ENCODE measurements around the gene USP48.

- TF ChIP-seq CTCF (IDR thresholded peaks at IDR 0.05; ENCODE audit: low read length) (0 out of 2 replicates have a peak, but pooled peaks have one; percentile 9), EZH2 (optimal IDR thresholded peaks at IDR 0.05; ENCODE audit: low read depth, low read length) (no peak)
Measured at GRCh38 chr1:21782349-21782867, 541 bp downstream of the USP48 start.
